GM12875 (cell line): Measurements from ENCODE around the gene MICALL1.

ENCODE experiments used
- H3K4me3 ChIP-seq: one replicate; pipeline ENCODE4 v1.5.1; 2011; ENCODE audit warnings: low read depth, low read length, control low read depth
- TF ChIP-seq, protein P1 (sequence below): IDR thresholded peaks from 2 replicates; pipeline ENCODE4 v1.5.1; 2011; ENCODE audit warnings: low read depth, mild to moderate bottlenecking, control low read depth, inconsistent platforms, low read length, moderate library complexity, borderline replicate concordance; ENCODE audit not compliant: insufficient read depth

Gene MICALL1, protein sequence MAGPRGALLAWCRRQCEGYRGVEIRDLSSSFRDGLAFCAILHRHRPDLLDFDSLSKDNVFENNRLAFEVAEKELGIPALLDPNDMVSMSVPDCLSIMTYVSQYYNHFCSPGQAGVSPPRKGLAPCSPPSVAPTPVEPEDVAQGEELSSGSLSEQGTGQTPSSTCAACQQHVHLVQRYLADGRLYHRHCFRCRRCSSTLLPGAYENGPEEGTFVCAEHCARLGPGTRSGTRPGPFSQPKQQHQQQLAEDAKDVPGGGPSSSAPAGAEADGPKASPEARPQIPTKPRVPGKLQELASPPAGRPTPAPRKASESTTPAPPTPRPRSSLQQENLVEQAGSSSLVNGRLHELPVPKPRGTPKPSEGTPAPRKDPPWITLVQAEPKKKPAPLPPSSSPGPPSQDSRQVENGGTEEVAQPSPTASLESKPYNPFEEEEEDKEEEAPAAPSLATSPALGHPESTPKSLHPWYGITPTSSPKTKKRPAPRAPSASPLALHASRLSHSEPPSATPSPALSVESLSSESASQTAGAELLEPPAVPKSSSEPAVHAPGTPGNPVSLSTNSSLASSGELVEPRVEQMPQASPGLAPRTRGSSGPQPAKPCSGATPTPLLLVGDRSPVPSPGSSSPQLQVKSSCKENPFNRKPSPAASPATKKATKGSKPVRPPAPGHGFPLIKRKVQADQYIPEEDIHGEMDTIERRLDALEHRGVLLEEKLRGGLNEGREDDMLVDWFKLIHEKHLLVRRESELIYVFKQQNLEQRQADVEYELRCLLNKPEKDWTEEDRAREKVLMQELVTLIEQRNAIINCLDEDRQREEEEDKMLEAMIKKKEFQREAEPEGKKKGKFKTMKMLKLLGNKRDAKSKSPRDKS

DNA sequence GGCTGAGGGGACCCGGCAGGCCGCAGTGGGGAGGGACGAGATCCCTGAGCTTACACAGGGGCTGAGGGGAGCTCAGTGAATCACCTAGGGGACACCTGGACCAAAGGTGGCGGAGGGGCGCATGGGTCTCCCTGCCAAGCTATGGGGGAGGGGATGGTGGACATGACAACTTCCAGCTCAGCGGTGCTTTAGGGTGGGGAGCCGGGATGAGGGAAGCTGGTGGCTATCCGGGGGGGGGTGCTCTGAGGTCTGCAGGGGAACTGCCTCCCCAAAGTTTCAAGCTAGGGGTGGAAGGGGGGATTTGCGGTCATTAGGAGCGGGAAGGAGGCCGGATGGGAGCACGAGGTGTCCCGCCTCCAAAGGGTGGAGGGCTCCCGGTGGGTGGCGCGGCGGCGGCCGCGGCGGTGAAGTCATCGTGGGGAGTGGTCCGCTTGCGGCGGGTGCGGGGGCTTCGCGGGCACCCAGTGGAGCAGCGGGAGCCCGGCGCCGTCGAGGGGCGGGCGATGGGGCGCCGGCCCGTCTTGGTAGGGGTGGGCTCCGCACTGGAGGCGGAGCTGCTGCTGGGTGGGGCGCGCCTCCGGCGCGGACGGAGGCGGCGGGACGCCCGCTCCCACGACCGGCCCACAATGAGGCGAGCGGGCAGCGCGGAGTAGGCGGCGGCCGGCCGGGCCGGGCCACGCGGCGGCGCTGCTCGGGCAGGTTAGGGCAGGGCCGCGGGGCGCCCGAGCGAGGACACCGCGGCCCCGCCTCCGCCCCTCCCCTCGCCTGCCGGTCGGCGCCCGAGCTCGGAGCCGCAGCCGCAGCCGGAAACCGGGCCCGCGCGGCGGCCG, at the start of gene MICALL1:
Gene MICALL1, plus strand, starts transcription at position 764 of the 830 bp plus-strand sequence. CDS start 126 bp downstream, outside the sequence.
- TF ChIP-seq, protein P1, sequence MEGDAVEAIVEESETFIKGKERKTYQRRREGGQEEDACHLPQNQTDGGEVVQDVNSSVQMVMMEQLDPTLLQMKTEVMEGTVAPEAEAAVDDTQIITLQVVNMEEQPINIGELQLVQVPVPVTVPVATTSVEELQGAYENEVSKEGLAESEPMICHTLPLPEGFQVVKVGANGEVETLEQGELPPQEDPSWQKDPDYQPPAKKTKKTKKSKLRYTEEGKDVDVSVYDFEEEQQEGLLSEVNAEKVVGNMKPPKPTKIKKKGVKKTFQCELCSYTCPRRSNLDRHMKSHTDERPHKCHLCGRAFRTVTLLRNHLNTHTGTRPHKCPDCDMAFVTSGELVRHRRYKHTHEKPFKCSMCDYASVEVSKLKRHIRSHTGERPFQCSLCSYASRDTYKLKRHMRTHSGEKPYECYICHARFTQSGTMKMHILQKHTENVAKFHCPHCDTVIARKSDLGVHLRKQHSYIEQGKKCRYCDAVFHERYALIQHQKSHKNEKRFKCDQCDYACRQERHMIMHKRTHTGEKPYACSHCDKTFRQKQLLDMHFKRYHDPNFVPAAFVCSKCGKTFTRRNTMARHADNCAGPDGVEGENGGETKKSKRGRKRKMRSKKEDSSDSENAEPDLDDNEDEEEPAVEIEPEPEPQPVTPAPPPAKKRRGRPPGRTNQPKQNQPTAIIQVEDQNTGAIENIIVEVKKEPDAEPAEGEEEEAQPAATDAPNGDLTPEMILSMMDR: peak; percentile 41; the same call in 1 of the 2 replicates
- peak within 1 kb of the TSS; percentile 61 for H3K4me3 ChIP-seq

DNA sequence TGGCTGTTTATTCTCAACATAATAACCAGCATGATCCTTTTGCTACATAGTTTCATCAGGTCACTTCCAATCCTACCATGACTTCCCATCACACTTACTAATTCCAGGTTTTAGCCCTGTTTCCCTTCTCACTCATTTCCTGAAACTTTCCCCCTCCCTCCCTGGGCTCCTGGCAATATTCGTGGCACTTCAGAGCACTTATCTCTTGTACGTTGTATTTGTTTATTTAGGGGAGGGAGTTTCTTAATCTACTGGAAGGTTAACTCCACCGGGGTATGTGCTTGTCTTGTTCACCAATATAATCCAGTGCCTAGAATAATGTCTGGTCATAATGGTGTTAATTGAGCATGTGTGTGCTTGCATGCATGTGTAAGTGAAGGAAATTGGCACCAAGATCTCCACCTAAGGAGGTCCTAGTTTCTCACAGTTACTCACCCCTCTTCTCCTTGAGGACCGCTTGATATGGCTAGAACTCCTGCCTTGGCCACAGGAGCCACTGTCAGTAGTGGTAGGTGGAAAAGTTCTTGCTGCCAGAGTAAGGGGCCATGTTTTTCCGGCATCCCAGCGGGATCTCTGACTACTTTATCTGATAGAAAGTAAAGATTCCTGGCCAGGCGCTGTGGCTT, 45.2 kb upstream of the MICALL1 start:
- H3K4me3 ChIP-seq: no peak overlapping the region
- TF ChIP-seq, protein P1: no peak

DNA sequence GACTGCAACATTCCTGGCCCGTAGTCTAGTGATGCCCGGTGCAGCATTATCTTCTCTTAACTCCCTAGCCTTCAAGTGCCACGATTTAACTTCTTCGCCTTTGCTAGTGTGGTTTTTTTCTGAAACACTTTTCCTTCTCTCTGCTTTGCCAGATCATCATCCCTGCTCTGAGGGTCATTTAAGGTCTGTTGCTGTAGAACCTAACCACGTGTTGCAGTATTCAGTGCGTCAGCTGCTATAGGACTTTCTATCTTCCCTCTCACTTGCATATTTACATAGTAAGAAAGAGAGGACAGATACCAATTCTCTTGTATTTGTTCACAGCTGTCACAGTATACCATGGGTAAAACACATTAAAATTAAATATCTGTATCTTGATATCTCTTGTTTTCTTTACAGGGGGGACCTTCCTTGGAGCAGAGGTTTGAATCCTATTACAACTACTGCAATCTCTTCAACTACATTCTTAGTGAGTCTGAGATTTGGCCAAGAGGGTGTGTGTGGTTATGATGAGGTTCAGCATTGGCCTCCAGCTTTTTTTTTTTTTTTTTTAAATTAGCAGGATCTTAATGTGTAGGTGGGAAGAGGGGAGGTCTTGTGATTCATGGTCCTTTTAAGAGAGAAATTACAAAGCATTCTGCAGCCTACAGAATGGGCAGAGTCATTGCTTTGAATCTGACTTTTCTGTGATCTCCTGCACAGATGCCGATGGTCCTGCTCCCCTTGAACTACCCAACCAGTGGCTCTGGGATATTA, 43.3 kb upstream of the MICALL1 start:
- TF ChIP-seq, protein P1: no peak
- no peak overlapping the region for H3K4me3 ChIP-seq

DNA sequence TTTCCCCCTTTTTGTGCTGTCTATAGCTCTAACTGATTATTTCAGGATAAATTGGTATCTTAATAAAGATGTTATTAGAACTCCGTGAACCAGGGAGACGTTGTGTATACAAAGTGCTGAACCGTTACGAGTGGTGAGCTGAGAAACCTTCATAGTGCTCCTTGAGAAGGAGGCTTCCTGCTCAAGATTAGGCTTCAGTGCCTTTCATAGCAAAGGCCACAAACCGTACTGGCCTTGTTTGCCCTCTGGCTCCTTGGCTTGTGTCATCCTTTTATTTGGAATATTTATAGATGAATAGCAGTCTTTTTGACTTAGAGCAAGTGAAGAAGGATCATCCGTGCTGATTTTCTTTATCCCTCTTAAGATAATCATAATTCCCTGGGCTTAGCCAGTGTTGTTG, 40.6 kb upstream of the MICALL1 start:
- TF ChIP-seq, protein P1: no peak

DNA sequence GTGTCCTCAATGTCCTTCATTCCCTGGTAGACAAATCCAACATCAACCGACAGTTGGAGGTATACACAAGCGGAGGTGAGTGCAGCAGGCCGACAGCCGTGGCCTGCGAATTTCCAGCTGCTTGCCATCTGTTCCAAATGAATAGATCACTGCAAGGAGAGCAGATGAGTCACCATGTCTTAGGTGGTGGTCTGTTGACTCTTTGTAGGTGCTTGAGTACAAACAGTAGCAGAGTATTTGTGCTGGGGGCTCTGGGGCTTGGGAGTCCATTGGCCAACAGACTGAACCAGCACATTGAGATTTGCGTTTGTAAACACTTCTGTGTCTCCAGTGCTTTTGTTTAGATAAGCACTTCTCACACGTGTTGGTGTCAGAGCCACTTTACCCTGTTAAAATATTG, 35.8 kb upstream of the MICALL1 start:
- H3K4me3 ChIP-seq: no peak overlapping the region
- TF ChIP-seq, protein P1: no peak

More for the DNA sequence above, 40.6 kb upstream of the MICALL1 start:
- no peak overlapping the region for H3K4me3 ChIP-seq

DNA sequence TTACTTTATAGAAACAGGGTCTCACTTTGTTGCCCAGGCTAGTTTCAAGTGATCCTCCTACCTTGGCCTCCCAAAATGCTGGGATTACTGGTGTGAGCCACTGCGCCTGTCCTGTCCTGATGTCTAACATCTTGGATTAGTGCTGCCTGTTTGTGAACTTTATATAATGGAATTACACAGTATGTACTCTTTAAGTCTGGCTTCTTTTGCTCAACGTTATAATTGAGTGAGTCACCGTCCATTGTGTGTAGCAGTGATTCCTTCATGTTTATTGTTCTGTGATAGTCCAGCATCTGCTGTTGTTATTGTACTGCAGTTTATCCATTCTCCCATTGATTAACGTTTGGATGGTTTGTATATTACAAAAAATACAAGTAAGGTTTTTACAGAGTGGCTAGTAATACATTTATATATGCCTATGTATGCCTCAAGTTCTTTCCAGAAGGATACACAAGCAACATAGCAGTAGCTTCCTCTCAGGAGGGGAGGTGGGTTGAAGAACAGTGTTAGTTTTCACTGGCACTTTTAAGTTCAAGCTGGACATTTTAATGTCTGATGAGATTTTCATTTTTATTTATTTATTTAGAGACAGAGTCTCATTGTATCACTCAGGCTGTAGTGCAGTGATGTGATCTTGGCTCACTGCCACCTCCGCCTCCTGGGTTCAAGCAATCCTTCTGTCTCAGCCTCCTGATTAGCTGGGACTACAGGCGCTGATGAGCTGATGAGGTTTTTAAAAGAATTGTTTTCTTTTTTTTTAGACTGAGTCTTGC, 25.2 kb upstream of the MICALL1 start:
- TF ChIP-seq, protein P1: no peak

More for the DNA sequence above, 25.2 kb upstream of the MICALL1 start:
- no peak overlapping the region for H3K4me3 ChIP-seq
